Measurements from ENCODE around the gene SELPLG.

DNA sequence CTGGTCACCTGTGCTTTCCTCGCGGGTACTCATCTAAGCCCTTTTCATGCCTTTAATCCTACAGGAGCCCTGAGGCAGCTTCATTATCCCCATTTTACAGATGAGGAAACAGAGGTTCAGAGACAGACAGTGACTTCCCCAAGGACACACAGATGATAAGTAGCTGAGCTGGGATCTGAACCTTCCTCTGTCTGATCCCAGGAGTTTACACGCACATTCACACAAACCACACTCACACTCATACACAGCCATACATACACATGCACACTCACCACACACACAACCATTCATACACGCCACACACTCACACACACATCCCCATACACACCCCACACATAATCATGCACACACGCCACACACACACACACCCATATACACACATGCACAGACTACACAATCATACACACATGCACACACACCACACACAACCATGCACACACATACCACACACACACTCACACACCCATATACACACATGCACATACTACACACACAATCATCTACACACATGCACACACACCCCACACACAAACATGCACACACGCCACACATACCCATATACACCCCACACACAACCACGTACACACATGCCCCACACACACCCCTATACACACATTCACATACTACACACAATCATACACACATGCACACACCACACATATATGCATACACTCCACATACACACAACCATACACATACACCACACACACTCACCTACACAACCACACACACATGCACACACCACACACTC, 38.6 kb downstream of the SELPLG start:
- TF ChIP-seq CTCF (IDR thresholded peaks at IDR 0.05) (no peak), EP300 (IDR thresholded peaks at IDR 0.05) (no peak)

Data from stomach (tissue), 4 donors.